RPMI8226 (cell line): Measurements from ENCODE around the gene PTPRN2.

Experiments
- DNase-seq: peaks from one replicate; pipeline ENCODE4 v3.0.0-alpha.2; 2015

The PTPRN2 gene

DNA sequence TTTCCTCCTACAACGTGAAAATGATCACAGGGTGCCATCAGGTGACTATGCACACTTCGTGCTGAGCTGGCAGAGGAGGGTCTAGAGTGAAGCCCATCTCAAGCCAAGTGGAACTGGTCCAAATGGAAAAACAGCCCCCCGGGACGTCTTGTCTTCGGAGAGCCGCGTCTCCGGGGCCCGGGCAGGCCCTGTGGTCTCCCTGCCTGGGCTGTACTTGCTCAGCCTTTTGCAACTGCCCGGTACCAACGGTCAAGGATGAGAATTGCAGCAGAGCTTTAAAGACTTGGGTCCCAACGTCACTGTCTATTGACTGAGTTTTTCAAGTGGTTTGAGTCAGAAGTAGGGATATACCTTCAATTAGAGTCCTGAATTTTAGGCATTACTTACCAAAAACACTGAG, 315.5 kb downstream of the PTPRN2 start:
- no peak for DNase-seq

- no peak for DNase-seq
These were observed 316.0 kb downstream of the PTPRN2 start for GRCh38 chr7:158271646-158272045.

- no peak for DNase-seq
These were observed 316.7 kb downstream of the PTPRN2 start for GRCh38 chr7:158270856-158271413.

DNA sequence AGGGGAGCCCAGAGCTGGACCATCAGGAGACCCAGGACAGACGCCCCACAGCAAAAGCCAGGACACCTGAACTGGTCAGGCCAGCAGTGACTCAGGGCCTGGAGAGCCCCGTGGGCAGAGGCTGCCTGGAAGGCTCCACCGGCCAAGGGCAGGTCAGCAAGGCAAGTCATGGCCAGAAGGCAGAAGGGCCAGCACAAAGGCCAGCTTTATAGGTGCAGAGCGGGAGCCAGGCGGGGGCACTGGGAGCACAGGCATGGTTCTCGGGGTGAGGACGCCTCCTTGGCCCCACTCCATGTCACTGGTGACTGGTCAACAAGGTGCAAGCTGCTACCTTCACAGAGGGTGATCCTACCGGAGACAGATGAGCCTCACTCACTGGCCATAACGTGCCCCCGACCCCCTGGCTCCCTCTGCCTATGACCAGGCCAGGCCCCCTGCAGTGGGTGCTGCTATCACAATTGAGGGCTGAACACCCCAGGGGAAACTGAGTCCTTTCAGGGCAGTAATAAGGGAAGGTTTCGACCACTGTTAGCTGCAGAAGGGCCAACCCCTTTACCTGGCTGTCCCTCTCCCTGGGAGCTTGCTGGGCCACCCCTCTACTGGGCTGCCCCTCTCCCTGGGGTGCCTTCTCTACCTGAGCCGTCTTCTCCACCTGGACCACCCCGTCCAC, 317.4 kb downstream of the PTPRN2 start:
- DNase-seq, result no peak

GRCh38 chr7:158268816-158269535, 318.6 kb downstream of the PTPRN2 start:
- peak; percentile 15 for DNase-seq

DNA sequence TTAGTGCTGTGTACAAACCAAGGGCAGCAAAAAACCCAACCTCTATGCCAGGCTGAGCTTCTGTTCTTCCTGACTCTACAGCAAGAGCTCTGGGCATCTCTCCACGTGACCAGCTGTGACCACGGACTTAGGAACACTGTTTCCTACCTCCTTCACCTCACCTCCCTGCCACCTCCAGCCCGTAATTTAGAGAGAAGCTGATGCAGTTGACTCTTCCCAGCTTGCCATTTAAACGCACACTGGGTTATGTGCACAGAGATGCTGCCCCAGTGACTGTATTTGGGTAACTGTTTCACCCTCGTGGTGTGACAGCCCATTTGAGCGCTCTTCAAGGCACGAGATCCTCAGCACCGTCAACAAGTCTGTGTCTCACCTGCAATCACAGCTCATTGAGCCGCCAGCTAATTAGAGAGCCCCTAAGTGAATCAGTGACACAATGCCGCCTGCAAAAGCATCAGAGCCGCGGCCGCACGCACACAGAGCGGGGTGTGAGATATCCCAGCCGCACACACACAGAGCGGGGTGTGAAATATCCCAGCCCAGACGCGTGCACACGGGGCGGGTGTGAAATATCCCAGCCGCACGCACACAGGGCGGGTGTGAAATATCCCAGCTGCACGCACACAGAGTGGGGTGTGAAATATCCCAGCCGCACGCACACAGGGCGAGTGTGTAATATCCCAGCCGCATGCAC, 319.7 kb downstream of the PTPRN2 start:
- no peak for DNase-seq

- no peak for DNase-seq
These were observed 320.5 kb downstream of the PTPRN2 start for GRCh38 chr7:158266817-158267741.

DNA sequence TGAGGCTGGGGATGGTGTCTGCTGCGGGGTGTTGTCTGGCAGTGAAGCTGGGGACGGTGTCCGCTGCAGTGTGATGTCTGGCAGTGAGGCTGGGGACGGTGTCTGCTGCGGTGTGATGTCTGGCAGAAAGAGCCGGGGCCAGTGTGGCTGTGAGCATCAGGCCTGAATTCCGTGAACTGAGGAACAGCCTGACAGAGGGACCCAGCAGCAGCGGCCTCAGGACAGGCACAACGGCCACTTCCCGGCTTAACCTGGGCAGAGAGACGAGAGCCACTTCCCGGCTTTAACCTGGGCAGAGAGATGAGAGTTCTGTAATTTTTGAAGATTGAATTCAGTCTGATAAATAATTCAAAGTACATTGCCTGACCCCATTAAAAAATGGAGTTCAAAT, 321.2 kb downstream of the PTPRN2 start:
- DNase-seq, result no peak

DNA sequence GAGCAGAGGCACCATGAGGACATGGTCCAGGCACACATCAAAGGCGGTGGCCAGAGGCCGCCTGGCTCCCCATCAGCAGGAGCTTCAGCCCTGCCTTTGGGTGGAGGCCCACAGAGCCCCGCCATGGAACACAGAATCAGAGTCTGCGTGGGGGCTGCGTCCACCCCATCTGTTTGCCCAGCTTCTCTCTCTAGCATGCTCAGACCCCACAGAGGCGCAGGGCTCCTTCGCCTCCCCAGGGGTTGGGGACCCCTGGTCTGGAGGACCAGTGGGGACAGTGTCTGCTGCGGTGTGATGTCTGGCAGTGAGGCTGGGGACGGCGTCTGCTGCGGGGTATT, 321.9 kb downstream of the PTPRN2 start:
- DNase-seq, result no peak

- DNase-seq, result no peak
These were observed 322.5 kb downstream of the PTPRN2 start for GRCh38 chr7:158264881-158265742.

DNA sequence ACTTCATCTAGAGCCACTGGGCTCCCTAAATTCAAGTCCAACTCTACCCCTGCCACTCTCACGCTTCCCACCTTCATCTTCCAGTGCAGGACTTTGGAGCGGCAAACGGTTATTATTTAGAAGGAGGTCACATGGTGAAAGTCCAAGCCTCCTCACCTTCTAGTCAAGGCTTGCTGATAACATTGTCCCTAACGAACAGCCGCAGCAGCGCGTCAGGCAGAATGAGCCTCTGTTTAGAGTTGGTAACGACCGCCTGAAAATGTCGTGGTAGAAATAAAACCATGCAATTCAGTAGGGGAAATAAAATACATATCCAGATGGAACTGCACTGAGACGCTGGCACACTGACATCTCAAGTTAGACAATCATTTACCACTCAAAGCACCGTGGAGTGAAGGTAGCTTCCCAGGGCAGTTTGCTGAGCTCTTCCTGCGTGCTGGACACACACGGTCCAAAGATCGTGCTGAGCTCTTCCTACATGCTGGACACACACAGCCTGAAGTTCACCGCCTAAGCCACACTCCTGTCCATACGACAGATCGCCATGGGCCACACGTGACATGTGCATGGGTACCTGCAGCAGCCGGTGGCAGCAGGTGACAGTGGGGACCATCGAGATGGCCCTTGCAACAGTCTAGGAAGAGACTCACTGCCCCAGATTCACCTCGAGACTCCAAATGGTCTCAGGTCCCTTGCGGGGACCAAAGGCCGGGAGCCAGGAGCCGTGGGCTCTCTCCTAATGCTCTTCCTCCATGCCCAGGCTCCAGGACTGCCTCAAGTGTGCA, 323.5 kb downstream of the PTPRN2 start:
- no peak for DNase-seq

DNA sequence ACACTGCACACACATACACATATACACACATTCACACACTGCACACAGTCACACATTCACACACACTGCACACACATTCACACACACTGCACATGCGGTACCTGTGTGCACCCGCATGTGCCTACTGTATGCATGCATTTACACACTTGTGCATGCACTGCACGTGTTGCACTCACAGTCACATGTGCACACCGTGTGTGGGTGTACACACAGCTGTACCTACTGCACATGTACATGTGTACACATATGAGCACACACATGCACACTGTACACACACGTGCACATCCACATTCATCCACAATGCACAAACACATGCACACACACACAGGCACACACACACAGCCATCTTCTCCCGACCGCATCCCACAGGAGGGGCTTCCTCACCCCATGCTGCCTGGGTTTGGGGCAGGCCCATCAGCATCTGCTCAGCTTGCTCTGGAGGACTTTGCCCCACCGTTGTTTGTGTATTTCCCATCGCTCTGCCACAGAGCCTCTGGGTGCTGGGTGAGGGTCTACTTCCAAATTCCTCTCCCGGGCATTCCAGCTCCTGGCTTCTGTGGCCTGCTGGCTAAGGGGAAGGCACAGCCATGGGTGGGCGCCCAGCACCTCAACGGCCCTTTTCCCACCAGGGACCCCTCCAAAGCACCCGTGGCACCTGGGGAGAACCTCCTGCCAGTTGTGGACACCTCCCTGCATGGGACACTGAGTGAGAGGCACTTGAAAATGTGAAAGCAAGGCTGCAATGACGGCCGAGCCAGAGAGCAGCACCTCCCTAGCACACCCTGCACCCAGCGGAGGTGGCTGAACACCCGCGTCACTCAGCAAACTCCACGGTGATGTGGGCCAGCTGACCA, 324.3 kb downstream of the PTPRN2 start:
- no peak for DNase-seq

GRCh38 chr7:158262284-158263109, 325.1 kb downstream of the PTPRN2 start:
- DNase-seq, result no peak

GRCh38 chr7:158261362-158262235, 326.0 kb downstream of the PTPRN2 start:
- DNase-seq, result no peak

DNA sequence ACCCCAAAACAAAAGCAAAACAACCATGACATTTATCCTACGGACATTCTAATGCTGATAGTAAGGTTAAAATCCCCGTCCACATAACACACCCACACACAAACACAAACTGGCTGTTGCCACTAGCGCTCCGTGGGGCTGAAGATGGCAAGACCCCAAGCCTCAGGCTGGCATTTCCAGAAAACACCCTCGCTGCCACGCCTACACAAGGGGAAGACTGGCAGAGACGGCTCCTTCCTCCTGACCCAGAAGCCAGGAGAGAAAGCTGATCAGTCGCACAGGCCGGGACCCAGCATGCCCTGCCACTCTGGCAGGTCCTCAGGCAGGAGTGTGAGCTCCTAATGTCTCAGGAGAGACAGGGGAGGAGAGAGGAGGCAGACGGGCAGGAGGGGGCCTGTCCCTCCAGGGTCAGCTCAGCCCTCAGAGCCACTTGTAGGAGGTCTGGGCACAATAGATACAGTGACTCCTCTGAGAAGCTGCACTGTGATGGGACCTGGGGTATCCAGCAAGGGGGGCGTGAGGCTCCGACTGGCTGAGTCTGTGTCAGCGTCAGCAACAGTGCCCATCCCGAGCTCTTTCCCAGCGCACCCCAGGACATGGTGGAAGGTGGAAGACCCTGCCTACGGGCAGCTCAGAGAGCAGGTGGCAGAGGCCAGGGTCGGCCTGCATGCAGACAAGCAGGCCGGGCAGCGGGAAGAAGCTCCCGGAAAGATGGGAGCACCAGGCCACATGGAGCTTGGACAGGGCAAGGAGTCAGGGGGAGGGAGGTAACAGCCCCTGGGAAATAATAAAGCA, 326.9 kb downstream of the PTPRN2 start:
- DNase-seq, result no peak

- DNase-seq, result no peak
These were observed 327.8 kb downstream of the PTPRN2 start for GRCh38 chr7:158259671-158260418.
